Endothelial cell of umbilical vein (primary cell): ENCODE results near the gene TJP1. TPM values are rescaled to one million over a fixed set of nuclear protein-coding genes. Genes with fewer than 3 reads are reported as not detected.

ENCODE experiments used
- BruUV-seq: library from RNA; stranded (reverse); fragments of 400-500 nt; replicated peaks from 2 replicates; lab custom pipeline; 2021; lab: Mats Ljungman, UMichigan
- CTCF ChIA-PET: fragments of 300-600, 350-600 bp; sonication (Branson Sonifier 250); formaldehyde crosslinking; loops from one replicate; lab custom pipeline; 2021; ENCODE audit warnings: antibody characterized with exemption, inconsistent platforms; lab: Charles Lee
- POLR2A ChIA-PET: fragments of 300-600, 350-600 bp; sonication (Branson Sonifier 250); formaldehyde crosslinking; loops from one replicate; lab custom pipeline; 2021; ENCODE audit warnings: antibody characterized with exemption, inconsistent platforms; lab: Charles Lee
- DNase-seq: peaks from one replicate; pipeline ENCODE4 v3.0.0-alpha.2; 2011; ENCODE audit warnings: low read depth, low spot score
- FAIRE-seq: peaks from 2 replicates; lab custom pipeline; 2011; peaks lifted over from hg19 to GRCh38; lab: Jason Lieb, UNC
- H2AFZ ChIP-seq: 2 replicates; pipeline ENCODE4 v1.6.0; 2012; ENCODE audit warnings: low read depth, low read length, control low read depth, inconsistent platforms
- H3K27ac ChIP-seq: 2 replicates; pipeline ENCODE4 v1.5.1; 2011; ENCODE audit warnings: low read depth, mild to moderate bottlenecking, control low read depth, low read length, moderate library complexity; ENCODE audit not compliant: insufficient read depth
- H3K27me3 ChIP-seq, 2 experiments: 2 replicates each; pipeline versions ENCODE4 v1.6.0 to v1.6.1; 2011; ENCODE audit warnings: low read length in 2 of 2, mixed read lengths in 1 of 2; ENCODE audit not compliant: control insufficient read depth in 2 of 2, insufficient read depth in 2 of 2
- H3K36me3 ChIP-seq, 2 experiments: 2 replicates in 1 of 2; 3 replicates in 1 of 2; pipeline ENCODE4 v1.5.1; 2011; ENCODE audit warnings: low read length in 2 of 2, mild to moderate bottlenecking in 1 of 2, moderate library complexity in 1 of 2; ENCODE audit not compliant: control insufficient read depth in 2 of 2, insufficient read depth in 2 of 2; ENCODE audit errors: extremely low read depth in 1 of 2
- H3K4me1 ChIP-seq: 3 replicates; pipeline ENCODE4 v1.5.1; 2011; ENCODE audit warnings: mild to moderate bottlenecking, low read length; ENCODE audit not compliant: control insufficient read depth, insufficient read depth; ENCODE audit errors: extremely low read depth
- H3K4me2 ChIP-seq: 2 replicates; pipeline ENCODE4 v1.6.1; 2011; ENCODE audit warnings: low read length, control low read depth, mixed read lengths; ENCODE audit not compliant: insufficient read depth
- H3K4me3 ChIP-seq, 3 experiments: fragments of 200-600 bp in 1 of 3; sonication (generic), shearing (Covaris generic) in 1 of 3; replicated peaks in 1 of 3; 2 replicates each; pipeline ENCODE4 v1.5.1; 2011 to 2016; ENCODE audit warnings: control low read depth in 3 of 3, low read length in 3 of 3, mild to moderate bottlenecking in 2 of 3, inconsistent platforms in 1 of 3, low read depth in 1 of 3, moderate library complexity in 1 of 3; ENCODE audit not compliant: insufficient read depth in 1 of 3
- H3K79me2 ChIP-seq: 2 replicates; pipeline ENCODE4 v1.6.0; 2012; ENCODE audit warnings: low read length, inconsistent platforms; ENCODE audit not compliant: control insufficient read depth, insufficient read depth
- H3K9ac ChIP-seq: replicated peaks from 2 replicates; pipeline ENCODE3; 2011; ENCODE audit warnings: low read length, control low read depth; ENCODE audit not compliant: insufficient read depth; ENCODE audit errors: extremely low read depth
- H3K9me1 ChIP-seq: replicated peaks from 3 replicates; pipeline ENCODE4 v1.6.0; 2011; ENCODE audit warnings: mild to moderate bottlenecking, low read length; ENCODE audit not compliant: control insufficient read depth, insufficient read depth; ENCODE audit errors: extremely low read depth
- H3K9me3 ChIP-seq: replicated peaks from 2 replicates; pipeline ENCODE4 v1.5.1; 2012; ENCODE audit warnings: low read length, inconsistent platforms; ENCODE audit not compliant: control insufficient read depth, insufficient read depth
- H4K20me1 ChIP-seq: replicated peaks from 2 replicates; pipeline ENCODE3; 2011; ENCODE audit warnings: mild to moderate bottlenecking, low read length; ENCODE audit not compliant: control insufficient read depth, insufficient read depth; ENCODE audit errors: extremely low read depth
- EZH2 ChIP-seq: IDR thresholded peaks from 2 replicates; pipeline ENCODE4 v1.6.1; 2012; ENCODE audit warnings: borderline replicate concordance, low read depth, mild to moderate bottlenecking, moderate library complexity, low read length, inconsistent platforms; ENCODE audit not compliant: severe bottlenecking
- FOS ChIP-seq: IDR thresholded peaks from 2 replicates; pipeline ENCODE4 v1.6.1; 2011; ENCODE audit warnings: mild to moderate bottlenecking, low read length, moderate library complexity, borderline replicate concordance; ENCODE audit not compliant: insufficient read depth
- GATA2 ChIP-seq: IDR thresholded peaks from 2 replicates; pipeline ENCODE4 v1.7.0; 2011; ENCODE audit warnings: low read depth, mild to moderate bottlenecking, moderate library complexity, mixed read lengths, low read length; ENCODE audit not compliant: insufficient read length, insufficient read depth
- JUN ChIP-seq: IDR thresholded peaks from 2 replicates; pipeline ENCODE4 v1.6.1; 2011; ENCODE audit warnings: borderline replicate concordance, low read depth; ENCODE audit not compliant: insufficient read length, insufficient read depth
- MYC ChIP-seq: IDR thresholded peaks from one replicate; pipeline ENCODE4 v1.6.1; 2011; ENCODE audit warnings: mild to moderate bottlenecking, low read depth, low read length
- POLR2A ChIP-seq: IDR thresholded peaks from 2 replicates; pipeline ENCODE4 v1.6.1; 2012; ENCODE audit warnings: low read depth, mild to moderate bottlenecking, control low read depth, low read length
- POLR2AphosphoS5 ChIP-seq: IDR thresholded peaks from 2 replicates; pipeline ENCODE4 v1.6.1; 2012; ENCODE audit warnings: low read depth, mild to moderate bottlenecking, control low read depth, low read length, moderate library complexity; ENCODE audit not compliant: insufficient read depth
- dilution Hi-C: fragments of 300-500 bp; cut with MboI; formaldehyde crosslinking; loops from one replicate; pipeline ENCODE4 v1.15.0; 2019; ENCODE audit warnings: low sequenced_read_pairs; ENCODE audit not compliant: extremely low pct_ligation_motif_present
- intact Hi-C: fragments of 100-400 bp; cut with micrococcal nuclease; formaldehyde crosslinking; loops from one replicate; pipeline ENCODE4 v1.10.0; 2022
- polyA plus RNA-seq, 4 experiments: library from polyadenylated mRNA; depleted of rRNA in 3 of 4; stranded (reverse) in 3 of 4; unstranded in 1 of 4; fragments of >200 nt; gene quantifications; 2 replicates each; pipeline versions ENCODE4 v1.2.1 to v1.2.3, GENCODE V29; 2011 to 2012; ENCODE audit warnings: missing spikeins in 1 of 4
- total RNA-seq: library from RNA; stranded (reverse); gene quantifications from 2 replicates; pipeline ENCODE4 v1.2.3, GENCODE V29; 2021
- TF ChIP-seq, protein P1 (sequence below): IDR thresholded peaks from 2 replicates; pipeline ENCODE4 v1.6.1; 2011; ENCODE audit not compliant: insufficient read depth, insufficient read length
- TF ChIP-seq, protein P2 (sequence below), 2 donors: IDR thresholded peaks; 1 replicate in 1 of 2; 2 replicates in 1 of 2; pipeline ENCODE4 v1.5.1; 2011; ENCODE audit warnings: low read length in 2 of 2, mild to moderate bottlenecking in 2 of 2, moderate library complexity in 2 of 2, control low read depth in 1 of 2, inconsistent platforms in 1 of 2, low read depth in 1 of 2; ENCODE audit not compliant: insufficient read depth in 1 of 2; ENCODE audit errors: extremely low read depth in 1 of 2

TJP1 gene
- total and polyA plus RNA-seq, 2 donors (not counting 3 experiments of a cell fraction or from before 2014, with no cell fraction given): 45.6 to 128 TPM

DNA sequence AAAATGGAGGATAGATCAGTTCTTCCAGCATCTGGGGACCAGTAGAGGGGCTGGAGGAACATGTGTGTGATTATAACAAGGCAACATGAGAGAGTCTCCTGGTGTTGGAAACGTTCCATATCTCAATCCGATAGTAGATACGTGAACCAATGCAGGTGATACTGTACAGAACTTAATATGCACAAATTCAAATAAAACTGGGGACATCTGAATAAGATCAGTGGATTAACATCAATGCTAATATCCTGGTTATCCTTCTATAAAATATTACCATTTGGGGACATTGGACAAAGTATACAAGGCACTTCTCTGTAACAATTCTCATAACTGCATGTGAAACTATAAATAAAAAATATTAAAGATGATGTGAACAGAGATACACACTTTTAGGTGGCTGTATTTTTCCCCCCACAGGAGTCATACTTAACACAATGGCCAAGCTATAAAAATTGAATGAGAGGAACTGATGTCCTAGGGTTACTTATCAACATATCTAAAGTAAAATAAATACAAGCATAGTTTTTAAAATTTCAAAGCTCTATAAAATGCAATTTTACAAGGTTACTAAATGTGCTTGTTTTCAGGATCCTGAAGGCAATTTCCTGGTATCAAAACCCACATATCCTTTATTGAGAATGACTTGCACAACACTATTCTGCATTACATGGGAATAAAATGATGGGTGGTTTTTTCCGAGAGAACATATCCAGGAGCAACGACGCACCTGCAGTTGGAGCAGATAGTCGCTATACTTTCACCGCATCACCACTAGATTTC is 31.1 kb upstream of the TJP1 start:
- no peaks in the 10 kb centered on the region for H3K27me3 ChIP-seq
- intact Hi-C loops: no loop called here
- no peak overlapping the region for H3K4me3 ChIP-seq
- no peak overlapping the region for H3K27ac ChIP-seq
- H3K4me1 ChIP-seq: no peaks in the 10 kb centered on the region
- H3K79me2 ChIP-seq: no peaks in the 10 kb centered on the region
- TF ChIP-seq POLR2A: no peak
- TF ChIP-seq GATA2: no peak
- TF ChIP-seq POLR2AphosphoS5: no peak
- no peak for TF ChIP-seq JUN
- H3K9ac ChIP-seq: no peak overlapping the region
- ChIA-PET POLR2A (no interaction called here), CTCF (no interaction called here)
- H3K36me3 ChIP-seq: no peaks in the 10 kb centered on the region
- H3K9me1 ChIP-seq: no peaks in the 10 kb centered on the region
- dilution Hi-C loops: no loop called here
- H4K20me1 ChIP-seq: no peaks in the 10 kb centered on the region
- no peak overlapping the region for H2AFZ ChIP-seq
- FAIRE-seq (no peak), DNase-seq (no peak)
- no peak overlapping the region for H3K4me2 ChIP-seq
- no TSS peak for BruUV-seq
- no peaks in the 10 kb centered on the region for H3K9me3 ChIP-seq

DNA sequence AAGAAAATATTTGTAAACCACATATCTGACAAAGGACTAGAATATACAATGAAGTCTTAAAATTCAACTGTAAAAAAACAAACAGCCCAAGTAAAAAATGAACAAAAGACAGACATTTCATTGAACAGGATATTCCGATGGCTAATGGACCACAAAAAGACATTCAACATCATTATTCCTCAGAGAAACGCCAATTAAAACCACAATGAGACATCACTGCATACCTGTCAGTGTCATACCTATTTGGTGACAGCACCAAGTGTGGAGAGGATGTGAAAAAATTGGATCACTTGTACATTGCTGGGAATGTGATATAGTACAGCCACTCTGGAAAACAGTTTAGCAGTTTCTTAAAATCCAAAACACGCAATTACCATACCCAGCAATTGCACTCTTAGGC is 29.9 kb upstream of the TJP1 start:
- Histone ChIP-seq H2AFZ (no peak overlapping the region), H3K4me1 (no peaks in the 10 kb centered on the region), H3K4me2 (no peak overlapping the region), H3K36me3 (no peaks in the 10 kb centered on the region), H3K27me3 (no peaks in the 10 kb centered on the region), H3K27ac (no peak overlapping the region), H3K4me3 (no peak overlapping the region), H4K20me1 (no peaks in the 10 kb centered on the region), H3K9ac (no peak overlapping the region), H3K9me1 (no peaks in the 10 kb centered on the region), H3K79me2 (no peaks in the 10 kb centered on the region), H3K9me3 (no peaks in the 10 kb centered on the region)
- POLR2A ChIA-PET: no interaction called here
- intact Hi-C loops (no loop called here), dilution Hi-C loops (no loop called here)
- no peak for TF ChIP-seq GATA2
- TF ChIP-seq JUN: no peak
- no peak for TF ChIP-seq POLR2AphosphoS5
- no peak for TF ChIP-seq POLR2A
- TF ChIP-seq, protein P1, sequence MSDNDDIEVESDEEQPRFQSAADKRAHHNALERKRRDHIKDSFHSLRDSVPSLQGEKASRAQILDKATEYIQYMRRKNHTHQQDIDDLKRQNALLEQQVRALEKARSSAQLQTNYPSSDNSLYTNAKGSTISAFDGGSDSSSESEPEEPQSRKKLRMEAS: no peak
- TF ChIP-seq EZH2: no peak
- TF ChIP-seq FOS: no peak
- TF ChIP-seq MYC: no peak
- TF ChIP-seq, protein P2, sequence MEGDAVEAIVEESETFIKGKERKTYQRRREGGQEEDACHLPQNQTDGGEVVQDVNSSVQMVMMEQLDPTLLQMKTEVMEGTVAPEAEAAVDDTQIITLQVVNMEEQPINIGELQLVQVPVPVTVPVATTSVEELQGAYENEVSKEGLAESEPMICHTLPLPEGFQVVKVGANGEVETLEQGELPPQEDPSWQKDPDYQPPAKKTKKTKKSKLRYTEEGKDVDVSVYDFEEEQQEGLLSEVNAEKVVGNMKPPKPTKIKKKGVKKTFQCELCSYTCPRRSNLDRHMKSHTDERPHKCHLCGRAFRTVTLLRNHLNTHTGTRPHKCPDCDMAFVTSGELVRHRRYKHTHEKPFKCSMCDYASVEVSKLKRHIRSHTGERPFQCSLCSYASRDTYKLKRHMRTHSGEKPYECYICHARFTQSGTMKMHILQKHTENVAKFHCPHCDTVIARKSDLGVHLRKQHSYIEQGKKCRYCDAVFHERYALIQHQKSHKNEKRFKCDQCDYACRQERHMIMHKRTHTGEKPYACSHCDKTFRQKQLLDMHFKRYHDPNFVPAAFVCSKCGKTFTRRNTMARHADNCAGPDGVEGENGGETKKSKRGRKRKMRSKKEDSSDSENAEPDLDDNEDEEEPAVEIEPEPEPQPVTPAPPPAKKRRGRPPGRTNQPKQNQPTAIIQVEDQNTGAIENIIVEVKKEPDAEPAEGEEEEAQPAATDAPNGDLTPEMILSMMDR (IDR thresholded peaks at IDR 0.05; ENCODE audit: extremely low read depth in 1 of 2, insufficient read depth in 1 of 2, low read depth in 1 of 2, low read length in 2 of 2): no peak
- FAIRE-seq: no peak
- DNase-seq: no peak
- no TSS peak for BruUV-seq
- CTCF ChIA-PET: interaction anchor here (1.0 to 1.2 kb wide), 2 partner anchors 19 to 74 kb away, joined by 3 to 4 read pairs; no protein-coding TSS in a partner anchor
